ENCODE measurements around the gene SFT2D3.

Gene SFT2D3

GRCh38 chr2:127658641-127659407 is 42.5 kb upstream of the SFT2D3 start:
- H3K4me1 ChIP-seq (ENCODE audit: control insufficient read depth, insufficient read depth, low read length): no peaks in the 10 kb centered on the region
- peaks cover 16% of the 10 kb centered on the region for H3K27me3 ChIP-seq (ENCODE audit: control insufficient read depth, insufficient read depth, low read length)
- no peaks in the 10 kb centered on the region for H3K9me3 ChIP-seq (ENCODE audit: control insufficient read depth, low read length)
- no peaks in the 10 kb centered on the region for H3K36me3 ChIP-seq (ENCODE audit: control insufficient read depth, insufficient read depth, low read length)
- H3K9ac ChIP-seq (ENCODE audit: low read length): no peak overlapping the region
- H3K4me3 ChIP-seq (ENCODE audit: low read length): no peak overlapping the region

GRCh38 chr2:127659408-127660290 is 41.6 kb upstream of the SFT2D3 start:
- Histone ChIP-seq H3K4me1 (ENCODE audit: control insufficient read depth, insufficient read depth, low read length) (peaks cover 3% of the 10 kb centered on the region), H3K9me3 (ENCODE audit: control insufficient read depth, low read length) (no peaks in the 10 kb centered on the region), H3K4me3 (ENCODE audit: low read length) (no peak overlapping the region), H3K27me3 (ENCODE audit: control insufficient read depth, insufficient read depth, low read length) (peaks cover 25% of the 10 kb centered on the region), H3K36me3 (ENCODE audit: control insufficient read depth, insufficient read depth, low read length) (no peaks in the 10 kb centered on the region), H3K9ac (ENCODE audit: low read length) (no peak overlapping the region)

- Histone ChIP-seq H3K27me3 (ENCODE audit: control insufficient read depth, insufficient read depth, low read length) (peaks cover 30% of the 10 kb centered on the region), H3K4me1 (ENCODE audit: control insufficient read depth, insufficient read depth, low read length) (peaks cover 4% of the 10 kb centered on the region), H3K4me3 (ENCODE audit: low read length) (no peak overlapping the region), H3K9ac (ENCODE audit: low read length) (no peak overlapping the region), H3K36me3 (ENCODE audit: control insufficient read depth, insufficient read depth, low read length) (no peaks in the 10 kb centered on the region), H3K9me3 (ENCODE audit: control insufficient read depth, low read length) (no peaks in the 10 kb centered on the region)
Observed at GRCh38 chr2:127660291-127660578, 41.1 kb upstream of the SFT2D3 start.

- H3K9ac ChIP-seq (ENCODE audit: low read length): no peak overlapping the region
- no peaks in the 10 kb centered on the region for H3K36me3 ChIP-seq (ENCODE audit: control insufficient read depth, insufficient read depth, low read length)
- no peaks in the 10 kb centered on the region for H3K9me3 ChIP-seq (ENCODE audit: control insufficient read depth, low read length)
- no peak overlapping the region for H3K4me3 ChIP-seq (ENCODE audit: low read length)
- peaks cover 40% of the 10 kb centered on the region for H3K27me3 ChIP-seq (ENCODE audit: control insufficient read depth, insufficient read depth, low read length)
- H3K4me1 ChIP-seq (ENCODE audit: control insufficient read depth, insufficient read depth, low read length): peaks cover 4% of the 10 kb centered on the region
Observed at GRCh38 chr2:127661072-127661649, 40.1 kb upstream of the SFT2D3 start.

GRCh38 chr2:127661949-127662510 is 39.3 kb upstream of the SFT2D3 start:
- peaks cover 4% of the 10 kb centered on the region for H3K4me1 ChIP-seq (ENCODE audit: control insufficient read depth, insufficient read depth, low read length)
- no peak overlapping the region for H3K9ac ChIP-seq (ENCODE audit: low read length)
- H3K27me3 ChIP-seq (ENCODE audit: control insufficient read depth, insufficient read depth, low read length): peaks cover 40% of the 10 kb centered on the region
- no peaks in the 10 kb centered on the region for H3K36me3 ChIP-seq (ENCODE audit: control insufficient read depth, insufficient read depth, low read length)
- no peaks in the 10 kb centered on the region for H3K9me3 ChIP-seq (ENCODE audit: control insufficient read depth, low read length)
- H3K4me3 ChIP-seq (ENCODE audit: low read length): no peak overlapping the region

GRCh38 chr2:127662937-127663565 is 38.2 kb upstream of the SFT2D3 start:
- Histone ChIP-seq H3K4me1 (ENCODE audit: control insufficient read depth, insufficient read depth, low read length) (peaks cover 4% of the 10 kb centered on the region), H3K9ac (ENCODE audit: low read length) (no peak overlapping the region), H3K4me3 (ENCODE audit: low read length) (no peak overlapping the region), H3K27me3 (ENCODE audit: control insufficient read depth, insufficient read depth, low read length) (peaks cover 40% of the 10 kb centered on the region), H3K36me3 (ENCODE audit: control insufficient read depth, insufficient read depth, low read length) (no peaks in the 10 kb centered on the region), H3K9me3 (ENCODE audit: control insufficient read depth, low read length) (no peaks in the 10 kb centered on the region)

GRCh38 chr2:127663566-127664064 is 37.7 kb upstream of the SFT2D3 start:
- Histone ChIP-seq H3K4me3 (ENCODE audit: low read length) (no peak overlapping the region), H3K4me1 (ENCODE audit: control insufficient read depth, insufficient read depth, low read length) (peaks cover 4% of the 10 kb centered on the region), H3K9me3 (ENCODE audit: control insufficient read depth, low read length) (no peaks in the 10 kb centered on the region), H3K27me3 (ENCODE audit: control insufficient read depth, insufficient read depth, low read length) (peaks cover 40% of the 10 kb centered on the region), H3K36me3 (ENCODE audit: control insufficient read depth, insufficient read depth, low read length) (no peaks in the 10 kb centered on the region), H3K9ac (ENCODE audit: low read length) (no peak overlapping the region)

- Histone ChIP-seq H3K27me3 (ENCODE audit: control insufficient read depth, insufficient read depth, low read length) (peaks cover 40% of the 10 kb centered on the region), H3K4me1 (ENCODE audit: control insufficient read depth, insufficient read depth, low read length) (peaks cover 4% of the 10 kb centered on the region), H3K9me3 (ENCODE audit: control insufficient read depth, low read length) (no peaks in the 10 kb centered on the region), H3K4me3 (ENCODE audit: low read length) (no peak overlapping the region), H3K9ac (ENCODE audit: low read length) (no peak overlapping the region), H3K36me3 (ENCODE audit: control insufficient read depth, insufficient read depth, low read length) (no peaks in the 10 kb centered on the region)
Observed at GRCh38 chr2:127664065-127664894, 37.0 kb upstream of the SFT2D3 start.

GRCh38 chr2:127664895-127665225 is 36.4 kb upstream of the SFT2D3 start:
- Histone ChIP-seq H3K36me3 (ENCODE audit: control insufficient read depth, insufficient read depth, low read length) (no peaks in the 10 kb centered on the region), H3K9ac (ENCODE audit: low read length) (no peak overlapping the region), H3K9me3 (ENCODE audit: control insufficient read depth, low read length) (no peaks in the 10 kb centered on the region), H3K27me3 (ENCODE audit: control insufficient read depth, insufficient read depth, low read length) (peaks cover 40% of the 10 kb centered on the region), H3K4me3 (ENCODE audit: low read length) (no peak overlapping the region), H3K4me1 (ENCODE audit: control insufficient read depth, insufficient read depth, low read length) (peaks cover 4% of the 10 kb centered on the region)

GRCh38 chr2:127665267-127665893 is 35.9 kb upstream of the SFT2D3 start:
- Histone ChIP-seq H3K36me3 (ENCODE audit: control insufficient read depth, insufficient read depth, low read length) (no peaks in the 10 kb centered on the region), H3K4me1 (ENCODE audit: control insufficient read depth, insufficient read depth, low read length) (peaks cover 4% of the 10 kb centered on the region), H3K9me3 (ENCODE audit: control insufficient read depth, low read length) (no peaks in the 10 kb centered on the region), H3K27me3 (ENCODE audit: control insufficient read depth, insufficient read depth, low read length) (peaks cover 40% of the 10 kb centered on the region), H3K4me3 (ENCODE audit: low read length) (no peak overlapping the region), H3K9ac (ENCODE audit: low read length) (no peak overlapping the region)

GRCh38 chr2:127669056-127669455 is 32.2 kb upstream of the SFT2D3 start:
- H3K4me3 ChIP-seq (ENCODE audit: low read length): no peak overlapping the region
- H3K9me3 ChIP-seq (ENCODE audit: control insufficient read depth, low read length): no peaks in the 10 kb centered on the region
- H3K4me1 ChIP-seq (ENCODE audit: control insufficient read depth, insufficient read depth, low read length): peaks cover 4% of the 10 kb centered on the region
- no peaks in the 10 kb centered on the region for H3K36me3 ChIP-seq (ENCODE audit: control insufficient read depth, insufficient read depth, low read length)
- H3K27me3 ChIP-seq (ENCODE audit: control insufficient read depth, insufficient read depth, low read length): peaks cover 40% of the 10 kb centered on the region
- no peak overlapping the region for H3K9ac ChIP-seq (ENCODE audit: low read length)
